GM18526 (cell line): Measurements from ENCODE around the gene AP4M1.

Experiments
- POLR2A ChIP-seq: IDR thresholded peaks from 3 replicates; pipeline ENCODE4 v1.6.1; 2011; ENCODE audit not compliant: insufficient read length; ENCODE audit errors: extremely low read depth

The AP4M1 gene

DNA sequence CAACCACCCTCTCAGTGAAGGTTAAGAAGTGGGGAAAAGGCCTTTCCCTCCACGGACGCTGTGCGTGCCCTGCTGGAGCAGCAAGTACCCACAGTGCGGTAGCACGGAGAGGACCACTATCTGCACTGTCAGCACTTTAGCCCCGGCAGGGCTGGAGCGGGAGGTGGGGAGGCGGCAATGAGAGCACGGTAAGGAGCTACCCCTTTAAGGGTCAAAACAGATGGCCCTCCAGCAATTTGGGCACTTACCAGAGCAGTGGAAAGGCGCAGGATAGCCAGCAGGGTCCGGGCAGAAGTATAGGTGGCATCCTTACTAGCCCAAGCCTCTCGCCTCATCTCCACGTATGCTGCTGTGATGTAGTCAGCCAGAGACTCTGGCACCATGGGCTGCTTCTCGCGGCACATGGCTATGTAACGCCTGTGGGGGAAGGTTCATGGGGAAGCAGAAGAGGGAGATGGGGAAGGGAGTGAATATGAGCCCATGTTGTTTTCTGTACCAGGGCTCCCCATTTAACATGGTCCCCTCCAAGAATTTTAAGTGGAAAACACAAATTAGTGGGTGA, 7.4 kb upstream of the AP4M1 start:
- no peak for TF ChIP-seq POLR2A

- TF ChIP-seq POLR2A: no peak
Measured at GRCh38 chr7:100095289-100095688, 6.2 kb upstream of the AP4M1 start.

- TF ChIP-seq POLR2A: no peak
Measured at GRCh38 chr7:100095704-100096103, 5.7 kb upstream of the AP4M1 start.

DNA sequence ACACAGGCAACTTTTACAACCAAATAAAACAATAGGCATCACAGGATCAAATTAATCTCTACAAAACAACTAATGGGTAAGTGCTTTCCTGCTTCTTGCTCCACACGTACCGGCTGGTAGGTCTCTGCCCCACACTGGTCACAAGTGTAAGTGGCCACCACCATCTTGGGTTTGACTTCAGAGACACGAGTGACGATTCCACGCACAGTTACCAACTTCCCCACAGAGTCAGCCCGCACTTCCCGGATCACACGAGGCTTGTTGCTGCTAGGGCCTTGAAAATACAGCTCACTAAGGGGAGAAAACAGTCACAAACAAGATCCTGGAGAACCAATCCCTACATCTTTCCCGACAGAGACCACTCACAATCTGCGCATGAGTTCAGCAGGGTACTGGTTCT, 2.5 kb upstream of the AP4M1 start:
- TF ChIP-seq POLR2A: no peak

DNA sequence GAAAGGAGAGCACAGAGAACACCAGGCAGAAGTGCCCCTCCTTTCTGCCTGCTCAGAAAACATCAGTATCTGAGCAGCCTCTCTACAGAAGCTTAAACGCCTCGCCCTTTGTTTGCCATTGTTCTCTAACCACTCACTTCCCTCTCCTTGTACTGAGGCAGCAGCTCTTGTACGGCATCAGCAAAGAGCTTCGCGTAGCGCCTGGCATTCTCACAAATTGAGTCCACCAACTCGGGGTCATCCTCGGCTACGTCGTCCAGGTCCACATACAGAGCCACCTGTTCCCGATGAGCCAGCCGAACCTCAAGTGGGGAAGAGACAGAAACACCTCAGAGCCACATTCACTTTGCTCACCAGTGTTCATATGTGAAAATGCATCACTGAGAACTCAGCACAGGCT, 2.0 kb upstream of the AP4M1 start:
- no peak for TF ChIP-seq POLR2A

DNA sequence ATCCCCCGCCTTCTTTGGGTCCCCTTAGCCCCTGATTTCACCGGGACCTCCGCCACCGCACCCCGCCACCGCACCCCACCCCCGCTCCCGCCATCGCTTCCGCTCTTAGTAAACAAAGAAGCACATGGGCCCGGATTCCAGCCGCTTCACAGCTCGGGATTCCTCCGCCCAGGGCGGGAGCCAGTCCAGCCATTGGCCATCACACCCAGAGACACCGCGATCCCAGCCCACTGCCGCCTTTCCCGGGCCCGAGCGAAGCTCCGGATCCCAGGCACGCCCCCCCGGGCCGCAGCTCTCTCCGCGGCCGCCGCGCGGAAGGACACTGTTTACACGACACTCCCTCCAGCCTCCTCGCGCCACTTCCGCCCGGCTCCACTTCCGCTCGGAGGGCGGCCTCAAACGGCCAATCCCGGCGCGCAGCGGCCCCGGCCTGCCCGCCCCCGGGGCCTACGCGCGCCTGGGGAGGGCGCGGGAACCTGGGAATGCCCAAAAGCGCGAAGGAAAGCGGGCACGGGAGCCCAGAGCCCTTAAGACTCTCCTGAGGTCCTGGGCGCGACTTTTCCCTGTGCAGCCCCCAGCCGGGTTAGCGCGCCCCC, 925 bp upstream of the AP4M1 start:
- TF ChIP-seq POLR2A: no peak

GRCh38 chr7:100102950-100103840, 1.8 kb downstream of the AP4M1 start:
- TF ChIP-seq POLR2A: no peak

DNA sequence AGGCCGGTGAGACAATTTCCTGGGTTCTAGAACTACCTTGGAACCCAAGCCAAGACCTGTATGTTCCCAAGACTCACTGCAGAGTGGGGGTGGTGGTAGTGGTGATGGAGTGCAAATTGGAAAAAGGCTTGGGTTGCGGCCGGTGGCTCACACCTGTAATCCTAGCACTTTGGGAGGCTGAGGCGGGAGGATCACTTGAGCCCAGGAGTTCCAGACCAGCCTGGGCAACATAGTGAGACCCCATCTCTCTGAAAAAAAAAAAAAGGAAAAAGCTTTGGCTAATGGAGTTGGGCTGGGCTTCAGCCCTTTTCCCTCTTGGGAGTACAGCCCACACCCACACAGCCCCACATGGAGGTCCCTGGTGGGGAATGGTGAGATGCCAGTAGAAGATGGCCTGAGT, 4.1 kb downstream of the AP4M1 start:
- TF ChIP-seq POLR2A: no peak

GRCh38 chr7:100106633-100107032, 5.2 kb downstream of the AP4M1 start:
- TF ChIP-seq POLR2A: no peak

DNA sequence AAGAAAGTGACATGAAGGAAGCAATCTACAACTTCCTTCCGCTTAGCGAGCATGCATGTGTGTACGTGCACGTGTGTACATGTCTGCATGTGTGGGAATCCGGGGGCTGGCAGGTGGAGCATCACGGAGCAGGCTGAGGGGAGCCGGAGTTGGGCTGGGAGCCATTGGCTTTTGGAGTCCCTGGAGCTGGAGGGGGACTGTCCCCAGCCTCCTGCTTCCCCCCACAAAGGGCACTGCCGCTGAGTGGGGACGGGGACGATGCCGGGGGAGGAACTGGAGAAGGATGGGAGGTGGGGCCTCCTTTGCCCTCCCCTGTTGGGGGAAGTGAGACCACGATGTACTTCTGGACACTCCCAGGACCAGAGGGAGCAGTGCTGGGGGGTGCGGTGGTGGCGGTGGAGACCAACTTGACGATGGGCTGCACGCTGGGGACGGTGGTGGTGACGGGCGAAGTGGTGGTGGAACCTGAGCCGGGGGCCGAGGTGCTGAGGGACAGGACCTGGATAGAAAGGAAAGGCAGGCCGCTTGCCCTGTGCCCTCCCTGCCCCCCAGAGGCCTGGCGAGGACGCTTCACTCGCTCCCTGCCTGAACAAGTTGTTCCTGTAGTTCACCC, 5.8 kb downstream of the AP4M1 start:
- TF ChIP-seq POLR2A: no peak

DNA sequence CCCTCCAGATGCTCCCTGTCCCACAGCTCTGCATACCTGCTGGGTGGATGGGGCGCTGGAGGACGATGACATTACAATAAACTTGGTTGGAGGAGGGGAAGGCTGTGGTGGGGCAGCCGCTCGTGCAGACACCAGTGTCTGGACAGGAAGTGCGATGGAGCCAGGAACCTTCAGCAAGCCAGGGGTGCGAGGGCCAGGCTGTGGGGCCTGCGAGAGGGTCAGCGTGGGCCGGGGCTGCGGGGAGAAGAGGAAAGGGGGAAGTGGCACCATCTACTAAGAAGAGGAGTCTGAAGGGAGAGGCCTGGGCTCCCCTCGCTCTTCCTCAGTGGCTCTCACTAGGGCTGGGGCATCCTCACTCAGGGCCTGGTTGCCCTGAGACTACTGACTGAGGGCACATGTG, 6.4 kb downstream of the AP4M1 start:
- TF ChIP-seq POLR2A: no peak

DNA sequence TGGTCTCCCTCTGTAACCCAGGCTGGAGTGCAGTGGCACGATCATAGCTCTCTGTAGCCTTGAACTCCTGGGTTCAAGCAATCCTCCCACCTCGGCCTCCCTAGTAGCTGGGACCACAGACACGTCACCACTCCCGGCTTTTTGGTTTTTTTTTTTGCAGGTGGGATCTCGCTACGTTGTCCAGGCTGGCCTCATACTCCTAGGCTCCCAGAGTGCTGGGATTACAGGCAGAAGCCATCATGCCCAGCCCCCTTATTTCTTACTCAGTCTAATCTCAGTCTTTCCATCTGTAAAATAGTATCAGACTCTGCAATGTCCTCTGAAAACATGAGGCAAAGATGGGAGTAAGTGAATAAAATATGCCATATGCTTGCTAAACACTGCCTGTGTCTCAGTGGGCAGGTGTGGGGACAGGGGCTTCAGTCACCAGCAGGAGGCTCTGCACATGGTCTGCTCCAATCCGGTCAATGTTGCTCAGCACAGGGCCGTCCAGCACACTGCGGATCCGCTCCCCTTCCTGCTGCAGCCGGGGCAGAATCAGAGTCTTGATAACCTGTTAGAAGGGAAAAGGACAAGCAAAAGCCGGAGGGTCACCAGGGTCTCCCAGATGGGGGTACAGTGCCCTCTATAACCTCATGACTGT, 8.2 kb downstream of the AP4M1 start:
- no peak for TF ChIP-seq POLR2A

DNA sequence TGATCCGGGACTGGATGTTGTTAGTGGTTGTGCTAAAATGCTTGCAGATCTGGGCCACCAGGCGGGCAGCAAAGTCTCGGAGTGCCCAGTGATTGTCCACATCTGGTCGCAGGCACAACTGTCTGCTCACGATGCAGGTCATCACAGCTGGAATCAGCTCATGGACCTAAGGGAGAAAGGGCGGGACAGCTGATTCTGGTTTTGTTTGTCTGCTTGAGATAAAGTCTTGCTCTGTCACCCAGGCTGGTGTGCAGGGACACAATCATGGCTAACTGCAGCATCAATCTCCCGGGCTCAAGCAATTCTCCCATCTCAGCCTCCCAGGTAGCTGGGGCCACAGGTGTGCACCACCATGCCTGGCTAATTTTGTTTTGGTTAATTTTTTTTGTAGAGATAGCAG, 9.7 kb downstream of the AP4M1 start:
- no peak for TF ChIP-seq POLR2A

DNA sequence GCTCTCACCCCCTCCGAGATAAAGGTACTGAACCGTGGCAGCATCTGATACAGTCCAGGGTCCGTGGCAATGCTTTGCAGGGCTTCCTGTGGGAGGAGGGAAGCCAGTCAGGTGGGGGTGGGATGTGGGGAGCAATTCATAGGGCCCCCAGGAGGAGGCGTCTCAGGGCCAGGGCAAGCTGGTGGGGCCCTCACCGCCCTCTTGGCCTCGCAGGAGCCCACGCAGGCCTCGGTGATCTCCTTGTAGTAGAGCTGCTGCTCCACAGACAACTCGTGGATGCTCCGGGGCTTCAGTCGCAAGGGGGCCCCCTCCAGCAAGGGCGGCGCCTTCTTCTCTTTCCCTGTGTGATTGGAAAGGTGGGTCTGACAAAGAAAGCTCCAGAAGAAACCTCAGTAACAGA, 10.5 kb downstream of the AP4M1 start:
- TF ChIP-seq POLR2A: no peak

- TF ChIP-seq POLR2A: no peak
Measured at GRCh38 chr7:100115026-100115425, 13.6 kb downstream of the AP4M1 start.
